Measurements from ENCODE around the gene MKI67.

The MKI67 gene

GRCh38 chr10:128056303-128057050 lies 69.7 kb downstream of the MKI67 start:
- H3K27ac ChIP-seq: no peak overlapping the region
- DNase-seq (ENCODE audit: low read depth, low spot score): no peak

GRCh38 chr10:128055061-128055868 lies 71.0 kb downstream of the MKI67 start:
- DNase-seq (ENCODE audit: low read depth, low spot score): no peak
- H3K27ac ChIP-seq: no peak overlapping the region

GRCh38 chr10:128054163-128054970 lies 71.9 kb downstream of the MKI67 start:
- H3K27ac ChIP-seq: no peak overlapping the region
- DNase-seq (ENCODE audit: low read depth, low spot score): no peak

GRCh38 chr10:128053356-128053755 lies 72.9 kb downstream of the MKI67 start:
- DNase-seq (ENCODE audit: low read depth, low spot score): no peak
- no peak overlapping the region for H3K27ac ChIP-seq

- H3K27ac ChIP-seq: no peak overlapping the region
- DNase-seq (ENCODE audit: low read depth, low spot score): no peak
Measured at GRCh38 chr10:128052696-128053095, 73.5 kb downstream of the MKI67 start.

- DNase-seq (ENCODE audit: low read depth, low spot score): no peak
- H3K27ac ChIP-seq: peak overlapping the region; percentile 33
Measured at GRCh38 chr10:128051548-128051947, 74.7 kb downstream of the MKI67 start.

- no peak for DNase-seq (ENCODE audit: low read depth, low spot score)
- peak overlapping the region; percentile 33 for H3K27ac ChIP-seq
Measured at GRCh38 chr10:128050936-128051335, 75.3 kb downstream of the MKI67 start.

GRCh38 chr10:128050121-128050516 lies 76.1 kb downstream of the MKI67 start:
- peak overlapping the region; percentile 98 for H3K27ac ChIP-seq
- no peak for DNase-seq (ENCODE audit: low read depth, low spot score)

- H3K27ac ChIP-seq: peak overlapping the region; percentile 98
Measured at GRCh38 chr10:128049226-128050120, 76.8 kb downstream of the MKI67 start.

GRCh38 chr10:128048819-128049210 lies 77.4 kb downstream of the MKI67 start:
- no peak for DNase-seq (ENCODE audit: low read depth, low spot score)
- peak overlapping the region; percentile 98 for H3K27ac ChIP-seq

More at GRCh38 chr10:128049226-128050120, 76.8 kb downstream of the MKI67 start:
- DNase-seq (ENCODE audit: low read depth, low spot score): no peak

- no peak for DNase-seq (ENCODE audit: low read depth, low spot score)
- H3K27ac ChIP-seq: peak overlapping the region; percentile 98
Measured at GRCh38 chr10:128047991-128048818, 78.0 kb downstream of the MKI67 start.

- peak; percentile 84 for DNase-seq (ENCODE audit: low read depth, low spot score)
- peak overlapping the region; percentile 98 for H3K27ac ChIP-seq
Measured at GRCh38 chr10:128047351-128047750, 78.9 kb downstream of the MKI67 start.

GRCh38 chr10:128046953-128047290 lies 79.3 kb downstream of the MKI67 start:
- no peak for DNase-seq (ENCODE audit: low read depth, low spot score)
- H3K27ac ChIP-seq: peak overlapping the region; percentile 98
